NOMO-1 (cell line): Measurements from ENCODE around the gene ADARB2.
"Not testable (repeated sequence)": the region's sequence is repeated elsewhere in the genome, so short reads cannot be mapped to it uniquely, and the experiment has no call there.

Experiments
- DNase-seq, 2 experiments: peaks; one replicate each; lab custom pipeline; 2025; ENCODE audit not compliant: unreplicated experiment in 2 of 2; lab: John Stamatoyannopoulos, UW

ADARB2 gene

DNA sequence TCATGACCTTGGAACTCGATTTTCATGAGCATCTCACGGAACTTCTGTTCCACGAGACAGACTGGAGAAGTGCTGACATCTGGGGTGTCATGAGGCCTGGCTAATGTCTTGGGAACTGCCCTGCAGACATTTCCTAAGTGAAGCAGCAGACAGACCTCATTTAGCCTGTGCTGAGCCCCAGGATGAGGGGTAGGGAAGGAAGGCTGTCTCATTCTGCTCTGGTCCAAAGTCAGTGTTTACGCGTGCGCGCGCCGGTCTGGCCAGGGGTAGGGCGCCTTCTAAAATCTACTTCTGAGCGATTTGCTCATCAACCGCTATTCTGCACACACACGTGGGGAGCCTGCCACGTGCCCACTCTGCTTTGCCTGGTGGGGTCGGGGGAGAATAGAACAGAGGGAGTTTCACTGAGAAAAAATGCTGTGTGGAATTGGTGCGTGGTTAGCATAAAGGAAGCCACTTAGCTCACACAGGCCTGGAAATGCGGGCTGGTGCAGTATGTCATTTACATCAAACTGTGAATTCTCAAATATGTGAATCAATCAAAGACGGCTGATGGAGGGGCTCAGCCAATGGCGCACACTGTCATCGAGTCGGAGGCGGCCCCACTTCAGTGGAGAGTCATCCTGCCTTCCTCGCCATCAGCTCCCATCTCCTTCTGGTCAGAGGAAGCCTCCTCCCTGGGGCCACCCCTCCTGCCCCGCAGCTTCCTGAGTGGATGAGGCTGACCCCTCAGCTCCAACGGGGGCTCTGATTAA is 335.1 kb downstream of the ADARB2 start:
- no peak for DNase-seq

DNA sequence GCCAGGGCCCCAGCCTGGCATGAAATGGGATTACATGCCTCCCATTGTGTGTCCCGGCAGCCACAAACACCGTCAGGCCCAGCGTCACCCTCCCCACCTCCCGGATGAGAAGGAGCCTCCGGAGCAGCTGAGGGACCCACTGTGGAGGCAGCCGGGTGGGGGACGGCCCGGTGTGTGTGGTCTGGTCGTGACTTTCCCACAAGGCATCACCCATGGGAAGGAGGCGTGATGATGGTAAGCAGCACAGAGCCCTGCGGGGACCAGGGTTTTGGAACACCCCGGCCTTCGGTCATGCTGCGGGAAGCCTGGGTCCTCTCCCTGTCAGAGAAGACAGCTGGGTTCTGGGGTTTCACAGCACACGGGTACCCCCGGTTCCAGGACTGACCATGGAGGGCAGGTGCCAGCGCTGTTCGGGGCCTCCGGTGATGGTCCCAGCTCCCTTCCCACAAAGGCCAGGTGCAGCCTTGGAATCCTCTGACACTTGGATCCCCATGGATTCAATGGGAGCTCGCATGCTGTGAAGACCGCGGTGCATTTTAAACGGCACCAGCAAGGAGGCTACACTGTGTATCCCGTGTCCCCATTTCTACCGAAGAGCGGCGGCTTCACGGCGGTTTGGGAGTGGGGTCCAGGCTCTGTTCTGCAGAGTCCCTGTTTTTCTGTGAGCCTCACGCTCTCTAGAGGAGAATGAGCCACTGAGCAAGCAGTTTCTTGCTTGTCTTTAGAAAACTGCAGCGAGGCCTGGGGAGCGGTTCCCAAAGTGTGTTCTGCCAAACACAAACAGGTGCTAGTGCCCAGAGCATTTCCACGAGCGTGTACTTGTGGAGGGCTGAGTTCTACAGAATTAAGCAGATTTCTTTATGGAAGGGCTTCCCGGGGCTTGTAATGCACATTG is 336.0 kb downstream of the ADARB2 start:
- DNase-seq = no peak

DNA sequence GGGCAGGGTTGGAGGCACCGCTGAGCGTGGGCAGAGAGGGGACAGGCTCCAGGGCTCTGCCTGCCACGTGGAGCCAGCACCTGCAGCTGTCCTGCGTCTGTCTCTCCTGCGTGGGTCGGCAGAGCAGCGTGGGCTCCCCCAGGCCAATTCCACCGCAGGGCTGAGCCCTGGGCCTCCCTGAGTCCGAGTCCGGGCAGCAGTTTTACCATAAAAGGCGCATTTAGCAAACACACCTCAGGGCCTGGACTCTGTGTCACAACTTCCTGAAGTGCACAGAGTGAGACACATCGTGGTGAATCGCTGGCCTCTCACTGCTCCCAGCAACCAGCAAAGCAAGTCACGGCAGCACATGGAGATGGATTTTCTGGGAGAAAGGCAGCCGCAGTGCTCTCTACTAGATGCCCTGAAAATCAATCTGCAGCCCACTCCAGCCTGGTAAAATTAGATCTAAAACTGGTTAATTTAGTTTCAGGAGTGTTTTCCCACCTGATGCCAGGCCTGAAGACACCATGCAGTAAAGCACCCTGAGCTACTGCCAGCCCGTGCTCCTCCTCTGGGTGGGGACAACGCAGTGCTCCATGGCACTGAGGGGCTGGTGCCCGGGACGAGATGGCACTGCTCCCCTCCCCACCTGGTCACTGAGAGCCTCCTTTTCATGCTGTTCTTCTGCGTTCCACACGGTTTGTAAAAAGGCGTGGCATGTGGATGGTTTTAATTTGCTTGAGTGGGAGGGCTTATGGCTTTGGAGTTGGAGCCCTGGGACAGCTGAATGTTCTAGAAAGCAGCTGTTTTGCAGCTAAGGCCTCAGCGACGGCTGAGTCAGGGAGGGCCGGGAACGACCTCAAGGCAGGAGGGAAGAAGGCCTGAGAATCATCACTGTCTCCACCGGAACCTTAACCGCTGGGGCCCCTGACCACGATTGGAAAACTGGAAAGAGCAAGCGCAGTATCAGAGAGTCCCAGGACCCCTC is 336.9 kb downstream of the ADARB2 start:
- DNase-seq = no peak

DNA sequence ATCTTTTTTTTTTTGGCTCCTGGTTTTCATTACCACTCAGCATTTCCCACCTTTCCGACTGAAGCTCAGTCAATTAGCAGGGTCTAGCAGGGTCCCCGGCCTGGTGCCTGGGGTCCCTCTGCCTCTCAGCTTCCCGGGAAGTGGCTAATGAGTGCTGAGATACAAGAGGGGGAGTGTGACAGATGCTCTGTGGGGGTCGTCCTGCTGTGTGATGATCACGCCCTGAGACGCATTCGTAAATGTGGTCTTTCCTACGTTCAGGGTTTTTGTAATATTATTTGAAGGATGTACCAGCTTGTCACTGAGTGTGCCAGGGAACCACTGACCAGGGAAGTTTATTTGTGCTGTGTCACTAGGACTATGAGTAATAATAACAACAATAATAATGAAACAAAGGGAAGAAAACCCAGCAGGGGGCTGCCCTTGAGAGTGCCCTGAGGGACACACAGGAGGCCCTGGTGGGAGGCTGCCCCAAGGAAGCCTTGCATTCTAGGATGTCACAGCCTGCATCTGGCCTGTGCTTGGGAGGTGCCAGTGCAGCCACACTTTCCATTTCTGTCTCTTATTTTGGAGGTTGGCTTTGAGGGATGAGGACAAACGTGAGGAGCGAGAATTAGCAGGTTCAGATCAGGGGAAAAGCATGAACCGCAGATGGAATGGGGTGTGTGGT is 337.8 kb downstream of the ADARB2 start:
- no peak for DNase-seq

DNA sequence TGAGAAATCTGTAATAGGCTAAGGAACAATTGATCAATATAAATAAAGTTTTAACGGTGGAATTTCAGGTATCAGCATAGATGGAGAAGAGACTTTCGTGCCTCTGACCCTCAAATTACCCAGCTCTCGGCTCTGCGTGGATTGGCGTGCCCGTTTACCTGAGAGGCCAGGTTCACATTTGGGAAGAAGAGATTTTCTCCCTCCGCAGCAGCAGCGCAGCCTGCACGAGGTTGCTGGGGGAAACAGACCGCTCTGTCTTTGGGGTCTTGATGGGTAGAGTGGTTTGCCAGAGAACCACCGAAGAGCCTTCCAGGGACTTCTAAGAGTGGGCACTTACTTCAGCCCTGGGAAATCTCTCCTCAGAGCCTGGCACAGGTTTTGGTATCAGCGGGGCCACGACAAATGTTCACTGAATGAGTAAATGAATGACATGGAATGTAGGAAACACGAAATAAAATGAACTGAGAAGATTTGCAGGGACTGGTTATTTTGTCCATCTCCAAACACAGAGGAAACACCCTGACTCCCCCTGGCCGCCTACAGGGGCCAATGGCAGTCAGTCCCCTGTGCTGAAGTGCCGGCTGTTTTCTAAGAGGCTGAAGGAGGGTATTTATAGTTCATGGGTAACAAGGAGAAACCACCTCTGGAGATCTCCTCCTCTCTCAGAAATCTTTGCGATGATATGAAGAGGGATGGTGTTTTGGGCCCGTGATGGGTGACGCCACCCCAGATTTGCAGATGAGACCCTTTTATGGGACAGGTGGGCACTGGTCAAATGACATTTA is 338.5 kb downstream of the ADARB2 start:
- DNase-seq = no peak

DNA sequence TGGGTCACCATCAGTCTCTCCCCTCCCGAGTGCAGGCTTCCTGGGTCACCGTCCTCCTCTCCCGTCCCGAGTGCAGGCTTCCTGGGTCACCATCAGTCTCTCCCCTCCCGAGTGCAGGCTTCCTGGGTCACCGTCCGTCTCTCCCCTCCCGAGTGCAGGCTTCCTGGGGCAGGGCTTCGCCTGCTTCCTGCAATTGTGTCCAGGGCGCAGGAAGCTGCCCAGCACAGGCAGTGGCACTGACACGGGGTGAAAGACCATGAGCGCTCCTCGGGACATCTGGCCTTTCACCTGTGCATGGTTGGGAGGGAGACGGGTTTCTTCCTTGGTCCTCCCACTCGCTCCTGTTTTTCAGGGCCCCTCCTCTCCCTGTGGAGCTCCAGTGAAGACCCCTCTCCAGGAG is 339.2 kb downstream of the ADARB2 start:
- DNase-seq = not testable (repeated sequence)

DNA sequence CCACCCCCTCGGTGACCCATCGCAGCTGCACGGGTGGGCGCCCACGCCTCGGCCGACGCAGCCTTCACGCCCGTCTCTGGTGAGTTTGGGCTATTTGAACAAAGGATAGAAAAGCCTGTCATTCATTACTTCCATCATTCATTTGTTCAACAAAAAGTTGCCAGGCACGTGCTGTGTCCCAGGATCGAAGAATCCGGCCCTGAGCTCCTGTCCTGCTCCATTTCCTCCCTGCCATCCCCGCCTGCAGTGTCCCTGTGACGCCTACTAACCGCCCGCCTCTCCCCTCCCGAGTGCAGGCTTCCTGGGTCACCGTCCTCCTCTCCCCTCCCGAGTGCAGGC is 341.1 kb downstream of the ADARB2 start:
- no peak for DNase-seq

DNA sequence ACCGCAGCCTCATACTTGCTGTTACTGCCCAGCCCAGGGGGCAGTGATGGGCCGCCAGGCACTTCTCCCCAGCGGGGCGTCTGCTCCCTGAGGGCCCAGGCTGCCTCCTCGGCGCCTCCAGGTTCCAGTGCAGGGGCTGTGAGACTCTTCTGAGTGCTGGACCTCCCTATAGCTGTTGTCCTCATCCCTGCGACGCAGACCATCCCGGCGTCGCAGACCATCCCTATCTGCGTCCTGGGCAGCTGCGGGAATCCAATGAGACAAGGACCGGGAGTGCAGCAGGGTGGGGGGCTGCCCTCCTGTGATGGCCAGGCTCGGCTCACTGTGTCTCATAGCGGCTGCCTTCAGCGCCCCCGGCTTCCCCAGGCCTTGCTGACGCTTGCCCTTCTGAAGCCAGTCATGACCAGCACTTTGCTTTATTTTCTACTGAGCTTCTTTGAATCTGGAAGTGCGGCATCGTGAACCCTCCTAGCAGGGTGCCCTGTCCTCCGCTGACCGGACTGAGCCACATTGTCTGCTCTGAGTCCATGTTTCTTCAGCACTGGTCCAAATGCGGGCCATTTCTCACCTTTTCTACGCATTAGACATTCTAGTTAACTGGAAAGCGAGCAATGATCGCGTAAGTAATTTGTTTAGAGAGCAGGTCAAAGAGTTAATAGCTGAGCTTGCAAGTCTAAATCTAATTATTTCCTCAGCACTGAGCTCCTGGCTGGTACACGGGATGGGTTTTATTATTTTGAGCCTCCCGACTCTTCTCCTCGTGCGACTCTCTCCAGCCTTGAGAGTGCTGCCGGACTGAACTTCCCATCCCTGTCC is 341.6 kb downstream of the ADARB2 start:
- DNase-seq = no peak

DNA sequence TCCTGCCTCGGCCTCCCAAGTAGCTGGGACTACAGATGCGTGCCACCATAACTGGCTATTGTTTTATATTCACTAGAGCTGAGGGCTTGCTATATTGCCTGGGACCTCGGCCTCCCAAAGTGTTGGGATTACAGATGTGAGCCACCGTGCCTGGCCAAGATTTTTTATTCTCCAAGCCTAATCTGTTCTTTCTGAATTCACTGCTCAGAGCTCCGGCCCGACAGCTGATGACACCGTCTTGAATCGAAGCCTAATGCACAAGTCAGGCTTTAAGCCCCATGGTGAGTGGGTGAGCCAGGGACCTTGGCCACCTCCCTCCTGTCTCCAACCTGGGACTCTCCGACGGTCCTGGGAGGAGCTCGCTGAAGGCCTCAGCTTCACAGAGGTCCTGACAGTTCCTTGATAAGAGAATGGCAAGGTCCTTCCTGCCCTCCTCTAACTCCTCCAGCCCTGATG is 342.3 kb downstream of the ADARB2 start:
- no peak for DNase-seq

DNA sequence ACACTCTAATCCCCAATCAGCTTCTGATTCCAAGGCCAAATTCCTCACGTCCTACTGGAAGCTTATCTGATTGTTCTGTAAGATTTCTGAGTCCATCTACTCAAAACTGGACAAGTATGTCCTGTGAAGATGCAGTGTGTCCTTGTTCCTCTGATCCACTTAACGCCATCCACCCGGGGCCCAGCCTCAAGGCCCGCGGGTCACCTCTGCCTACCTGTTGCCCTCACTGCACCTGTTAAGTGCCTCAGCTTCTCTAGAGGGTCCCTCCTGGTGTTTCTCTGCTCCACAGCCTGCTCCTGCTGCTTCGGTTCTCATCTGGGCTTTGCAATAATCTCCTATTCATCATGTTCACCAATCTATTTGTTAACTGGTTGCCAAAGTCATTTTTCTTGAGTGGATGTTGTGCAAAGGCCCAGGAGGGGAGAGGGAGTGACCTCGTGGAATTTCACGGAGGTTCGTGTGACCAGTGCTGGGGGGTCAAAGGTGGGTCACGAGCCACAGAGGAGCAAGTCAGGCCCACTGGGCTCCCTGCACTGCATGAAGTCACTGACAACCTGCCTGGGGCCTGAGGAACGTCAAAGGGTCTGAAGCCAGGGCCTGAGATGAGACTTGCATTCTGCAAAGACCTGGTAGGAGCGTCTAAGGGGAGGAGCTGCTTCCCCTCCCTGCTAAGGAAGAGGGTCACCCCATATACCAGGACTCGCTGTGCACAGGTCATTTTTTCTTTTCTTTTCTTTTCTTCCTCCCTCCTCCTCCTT is 343.0 kb downstream of the ADARB2 start:
- DNase-seq = no peak

DNA sequence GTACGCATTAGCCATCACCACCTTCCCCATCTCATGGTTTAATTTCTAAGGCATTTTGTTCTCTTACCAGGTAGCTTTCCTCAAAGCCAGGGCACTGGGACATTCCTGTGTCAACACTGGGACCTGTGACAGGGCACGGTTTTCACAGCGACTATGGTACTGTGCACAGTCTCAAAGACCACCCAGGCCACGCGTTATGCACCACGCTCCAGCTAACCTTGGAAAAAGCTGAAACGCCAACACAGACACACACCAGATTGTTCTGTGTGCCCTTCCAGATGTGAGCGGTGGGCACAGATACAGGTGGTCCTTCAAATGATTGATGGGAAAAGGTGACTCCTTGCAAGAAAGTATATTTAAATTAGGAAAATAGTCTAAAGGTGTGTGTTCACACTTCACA is 343.8 kb downstream of the ADARB2 start:
- no peak for DNase-seq

DNA sequence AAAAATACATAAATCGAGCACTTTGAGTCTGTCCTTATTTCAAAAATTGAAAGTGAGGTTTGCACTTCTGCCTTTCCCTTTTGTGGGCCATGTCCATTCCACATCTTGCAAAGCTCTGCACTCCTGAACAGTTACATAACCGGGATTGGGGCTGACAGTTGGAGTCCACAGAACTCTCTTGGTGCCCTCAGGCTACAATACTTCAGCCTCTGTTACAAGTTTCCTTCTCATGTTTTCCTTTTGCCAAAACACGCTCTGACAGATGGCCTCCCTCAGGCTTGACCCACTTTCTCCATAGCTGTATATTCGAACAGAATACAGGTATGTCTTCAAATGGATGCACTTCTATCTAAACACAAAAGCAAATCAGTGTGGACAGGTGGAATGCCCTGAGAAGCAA is 345.2 kb downstream of the ADARB2 start:
- no peak for DNase-seq

DNA sequence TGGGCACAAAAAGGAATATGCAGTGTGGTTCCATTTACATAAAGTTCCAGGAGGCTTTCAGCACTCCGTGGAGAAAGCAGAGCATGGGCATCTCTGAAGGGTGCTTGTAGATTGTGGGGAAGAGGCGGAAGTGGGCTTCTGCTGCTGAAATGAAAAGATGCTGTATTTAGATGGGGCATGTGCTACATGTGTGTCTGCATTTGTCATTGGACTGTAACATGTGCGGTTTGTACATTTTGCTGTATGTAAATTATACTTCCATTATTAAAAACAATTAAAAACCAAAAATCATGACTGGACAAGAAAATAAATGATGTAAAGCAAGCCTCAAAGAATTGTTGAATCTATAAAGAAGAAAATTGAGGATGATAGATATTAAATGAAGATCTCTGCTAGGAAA is 347.1 kb downstream of the ADARB2 start:
- no peak for DNase-seq

DNA sequence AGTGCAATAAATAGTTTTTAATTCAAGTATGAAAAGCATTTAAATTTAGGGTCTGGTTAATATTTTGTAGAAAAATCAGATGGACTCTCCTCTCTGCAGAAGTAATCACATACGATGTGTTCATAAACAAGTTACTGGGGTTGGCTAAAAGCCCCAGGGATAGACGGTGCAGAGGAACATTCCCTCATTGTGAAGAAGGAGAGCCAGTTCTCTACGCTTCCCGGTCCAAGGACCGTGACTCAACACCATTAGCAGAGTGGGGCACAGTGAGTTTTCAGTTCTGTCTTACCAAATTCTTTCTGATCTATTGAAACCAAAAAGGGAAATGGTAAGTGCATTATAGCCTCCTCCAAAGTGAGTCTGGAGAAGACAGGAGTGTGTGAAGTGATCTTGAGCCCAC is 353.3 kb downstream of the ADARB2 start:
- DNase-seq = no peak

DNA sequence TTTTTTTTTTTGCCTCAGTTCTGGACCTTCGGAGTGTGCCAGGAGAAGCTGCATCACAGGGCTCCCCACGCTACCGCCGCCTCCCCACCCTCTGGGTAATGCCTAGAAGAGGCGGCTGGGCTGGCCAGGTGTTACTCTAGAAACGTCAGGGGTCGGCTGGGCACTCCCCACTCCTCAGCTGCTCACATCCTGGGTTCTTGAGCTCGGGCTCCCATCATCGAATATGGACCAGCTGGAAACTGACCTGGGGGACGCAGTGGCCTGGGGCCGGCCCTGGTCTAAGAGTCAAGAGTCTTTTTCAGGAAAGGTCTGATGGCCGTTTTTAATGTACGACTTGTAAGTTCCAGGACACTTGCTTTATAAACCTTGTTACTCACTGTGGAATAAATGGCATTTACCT is 354.6 kb downstream of the ADARB2 start:
- no peak for DNase-seq

DNA sequence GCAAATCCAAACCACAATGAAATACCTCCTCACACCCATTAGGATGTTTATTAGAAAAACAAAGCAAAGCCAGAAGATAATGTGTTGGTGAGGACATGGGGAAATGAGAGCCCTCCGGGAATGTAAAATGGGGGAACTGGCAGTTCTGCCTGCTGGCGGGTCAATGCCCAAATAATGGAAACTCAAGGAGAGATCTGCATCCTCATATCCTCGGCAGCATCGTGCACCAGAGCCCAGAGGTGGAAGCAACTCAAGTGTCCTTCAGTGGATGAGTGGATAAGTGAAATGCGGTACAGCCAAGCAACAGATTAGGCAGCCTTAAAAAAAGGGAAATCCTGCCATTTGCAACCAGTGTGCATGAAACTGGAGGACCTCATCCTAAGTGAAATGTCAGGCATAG is 356.0 kb downstream of the ADARB2 start:
- DNase-seq = no peak

DNA sequence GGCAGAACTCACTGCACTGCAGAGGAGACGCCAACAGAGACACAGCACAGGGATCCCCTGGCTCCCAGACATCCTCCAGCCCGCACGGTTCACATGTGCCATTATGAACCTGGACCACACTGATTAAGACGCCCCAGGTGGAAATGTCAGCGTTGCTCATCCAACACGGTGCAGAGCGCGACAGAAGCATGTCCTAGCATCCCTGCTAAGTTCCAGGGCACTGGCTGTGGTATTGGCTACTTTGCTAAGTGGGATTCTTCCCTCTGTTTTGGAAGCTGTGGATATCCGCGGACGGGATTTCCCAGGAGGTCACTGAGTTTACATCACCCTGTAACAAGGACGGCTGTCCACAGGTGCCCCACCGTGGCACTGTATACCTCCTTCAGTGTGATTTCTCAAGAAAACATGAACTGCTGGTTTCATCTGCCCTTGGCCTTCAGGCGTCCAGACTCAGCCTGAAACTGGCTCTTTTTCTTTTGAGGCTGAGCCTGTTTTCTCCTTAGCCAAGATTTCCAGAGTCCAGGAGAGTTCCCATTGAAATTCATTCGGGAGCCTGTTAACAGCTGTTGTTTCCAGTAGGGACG is 357.1 kb downstream of the ADARB2 start:
- no peak for DNase-seq

DNA sequence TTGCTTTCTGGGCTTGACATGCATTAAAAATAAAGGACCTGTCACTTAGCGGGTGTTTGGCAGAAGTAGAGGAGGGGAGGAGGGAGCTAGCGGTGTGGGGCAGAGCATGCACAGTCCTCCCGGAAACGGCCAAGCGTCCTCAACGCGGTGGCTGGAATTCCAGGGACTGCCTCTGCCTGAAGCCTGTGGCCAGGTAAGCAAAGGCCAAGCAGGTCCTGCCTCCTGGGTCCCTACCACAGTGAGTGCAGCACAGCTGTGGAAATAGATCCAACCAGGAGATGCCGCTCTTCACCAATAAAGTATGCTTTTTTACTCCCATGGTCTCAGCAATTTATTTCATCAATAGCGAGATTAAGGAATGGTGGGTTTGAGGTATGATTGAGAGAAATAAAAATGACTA is 357.7 kb downstream of the ADARB2 start:
- DNase-seq = no peak
